ENCODE results near the gene ABHD14A. TPM values are rescaled to one million over a fixed set of nuclear protein-coding genes. Genes with fewer than 3 reads are reported as not detected.
A peak's percentile ranks its signal among the peaks of the same experiment; 100 is the strongest.

ABHD14A gene
- total and polyA plus RNA-seq, 2 of the 13 experiments (the other 11 are each of a cell fraction or from before 2014, with no cell fraction given): 29.5 to 46.9 TPM

- TF ChIP-seq ZNF343 (CRISPR knock-in tag; IDR thresholded peaks at IDR 0.05) (no peak), ARID4A (CRISPR knock-in tag; IDR thresholded peaks at IDR 0.05; ENCODE audit: borderline replicate concordance) (no peak), SIX1 (CRISPR knock-in tag; IDR thresholded peaks at IDR 0.05; ENCODE audit: borderline replicate concordance) (no peak), PRDM15 (CRISPR knock-in tag; IDR thresholded peaks at IDR 0.05) (no peak), TOE1 (CRISPR knock-in tag; IDR thresholded peaks at IDR 0.05) (no peak), ZNF34 (CRISPR knock-in tag; IDR thresholded peaks at IDR 0.05; ENCODE audit: borderline replicate concordance) (no peak), HNF1B (CRISPR knock-in tag; IDR thresholded peaks at IDR 0.05) (no peak), ZNF768 (CRISPR knock-in tag; IDR thresholded peaks at IDR 0.05) (peak; percentile 90), CBX1 (IDR thresholded peaks at IDR 0.05; ENCODE audit: low read depth) (no peak), POLR2AphosphoS5 (IDR thresholded peaks at IDR 0.05; ENCODE audit: low read depth, low read length) (0 out of 2 replicates have a peak, but pooled peaks have one; percentile 6), SMYD3 (CRISPR knock-in tag; IDR thresholded peaks at IDR 0.05) (no peak), ZNF468 (CRISPR knock-in tag; IDR thresholded peaks at IDR 0.05) (no peak), NBN (conservative IDR thresholded peaks at IDR 0.05) (no peak), ZBTB10 (CRISPR knock-in tag; IDR thresholded peaks at IDR 0.05; ENCODE audit: borderline replicate concordance) (no peak), ZNF546 (CRISPR knock-in tag; conservative IDR thresholded peaks at IDR 0.05) (no peak), RBAK (CRISPR knock-in tag; IDR thresholded peaks at IDR 0.05) (no peak), MYC (CRISPR knock-in tag; IDR thresholded peaks at IDR 0.05; ENCODE audit: borderline replicate concordance) (peak; percentile 43; the same call in 1 of the 2 replicates)
These were observed 11.4 kb downstream of the ABHD14A start (continued) for GRCh38 chr3:51986010-51986947.

All from HepG2 (cell line).